Retinal pigment epithelial cell (primary cell): ENCODE data around the gene TRIOBP.

ENCODE experiments used
- DNase-seq: peaks from one replicate; pipeline ENCODE4 v3.0.0-alpha.2; 2010; ENCODE audit warnings: low read depth
- H3K4me3 ChIP-seq: 2 replicates; pipeline ENCODE4 v1.5.1; 2011; ENCODE audit warnings: mild to moderate bottlenecking, low read length, control low read depth, moderate library complexity
- TF ChIP-seq, protein P1 (sequence below): conservative IDR thresholded peaks from 2 replicates; pipeline ENCODE4 v1.5.1; 2011; ENCODE audit warnings: low read depth, low read length, control low read depth, inconsistent platforms

TRIOBP gene

GRCh38 chr22:37757663-37758062, 60.8 kb downstream of the TRIOBP start:
- DNase-seq, result no peak
- TF ChIP-seq, protein P1, sequence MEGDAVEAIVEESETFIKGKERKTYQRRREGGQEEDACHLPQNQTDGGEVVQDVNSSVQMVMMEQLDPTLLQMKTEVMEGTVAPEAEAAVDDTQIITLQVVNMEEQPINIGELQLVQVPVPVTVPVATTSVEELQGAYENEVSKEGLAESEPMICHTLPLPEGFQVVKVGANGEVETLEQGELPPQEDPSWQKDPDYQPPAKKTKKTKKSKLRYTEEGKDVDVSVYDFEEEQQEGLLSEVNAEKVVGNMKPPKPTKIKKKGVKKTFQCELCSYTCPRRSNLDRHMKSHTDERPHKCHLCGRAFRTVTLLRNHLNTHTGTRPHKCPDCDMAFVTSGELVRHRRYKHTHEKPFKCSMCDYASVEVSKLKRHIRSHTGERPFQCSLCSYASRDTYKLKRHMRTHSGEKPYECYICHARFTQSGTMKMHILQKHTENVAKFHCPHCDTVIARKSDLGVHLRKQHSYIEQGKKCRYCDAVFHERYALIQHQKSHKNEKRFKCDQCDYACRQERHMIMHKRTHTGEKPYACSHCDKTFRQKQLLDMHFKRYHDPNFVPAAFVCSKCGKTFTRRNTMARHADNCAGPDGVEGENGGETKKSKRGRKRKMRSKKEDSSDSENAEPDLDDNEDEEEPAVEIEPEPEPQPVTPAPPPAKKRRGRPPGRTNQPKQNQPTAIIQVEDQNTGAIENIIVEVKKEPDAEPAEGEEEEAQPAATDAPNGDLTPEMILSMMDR, result no peak
- H3K4me3 ChIP-seq, result no peak overlapping the region

DNA sequence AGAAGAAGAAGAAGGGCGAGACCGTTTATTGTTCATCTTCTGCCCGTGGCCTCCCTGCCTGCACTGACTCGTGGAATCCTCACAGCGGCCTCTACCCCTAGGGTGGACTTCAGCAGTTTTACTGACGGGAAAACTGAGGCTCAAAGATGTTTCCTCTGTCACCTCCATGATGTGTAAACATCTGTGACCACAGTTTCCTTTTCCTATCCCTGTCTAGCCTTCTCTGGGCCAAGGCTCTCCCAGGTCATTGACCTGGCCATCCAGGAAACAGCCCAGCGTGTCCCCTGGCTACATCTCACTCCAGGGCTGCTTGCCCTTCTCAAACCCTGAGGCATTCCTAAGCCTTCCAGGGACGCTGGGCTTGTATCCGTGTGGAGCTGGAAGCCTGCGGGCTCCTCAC, 61.8 kb downstream of the TRIOBP start:
- H3K4me3 ChIP-seq, result no peak overlapping the region
- TF ChIP-seq, protein P1, result no peak

DNA sequence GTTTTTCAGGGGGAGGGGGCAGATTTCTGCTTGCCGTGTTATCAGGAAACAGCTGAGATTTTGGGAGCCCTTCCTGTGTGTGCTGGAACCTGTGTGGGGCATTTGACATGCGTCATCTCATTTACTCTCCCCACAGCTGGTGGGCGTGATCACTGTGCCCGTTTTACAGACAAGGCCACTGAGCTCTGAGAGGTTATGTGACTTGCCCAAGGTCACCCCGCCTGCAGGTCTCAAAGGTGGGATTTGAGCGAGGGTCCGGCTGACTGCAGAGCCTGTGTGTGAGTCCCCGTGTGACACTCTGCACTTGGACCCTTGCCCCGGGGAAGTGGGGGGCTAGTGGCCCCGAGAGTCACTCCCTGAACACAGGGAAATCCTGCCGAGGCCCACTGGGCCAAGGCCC, 62.4 kb downstream of the TRIOBP start:
- TF ChIP-seq, protein P1, result no peak
- DNase-seq, result no peak
- no peak overlapping the region for H3K4me3 ChIP-seq

More for the DNA sequence above, 61.8 kb downstream of the TRIOBP start:
- DNase-seq, result no peak

DNA sequence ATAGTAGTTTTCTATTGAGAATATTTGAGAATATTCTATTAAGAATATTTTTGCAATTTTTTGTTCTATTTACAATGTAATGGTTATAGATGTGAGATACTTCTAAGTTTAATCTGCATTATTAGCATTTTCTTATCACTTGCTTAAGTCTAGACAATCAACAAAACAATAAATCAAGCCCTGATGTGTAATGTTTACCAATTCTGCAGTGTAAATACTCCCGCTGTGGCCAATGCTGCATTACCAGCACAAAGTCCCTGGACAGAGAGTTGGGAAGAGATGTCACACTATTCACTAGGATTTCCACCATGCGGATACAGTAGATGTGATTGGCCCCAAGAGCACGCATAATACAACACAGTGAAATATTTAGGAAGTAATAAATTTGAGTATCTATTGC, 63.3 kb downstream of the TRIOBP start:
- TF ChIP-seq, protein P1, result no peak
- no peak for DNase-seq

GRCh38 chr22:37762389-37762836, 65.6 kb downstream of the TRIOBP start:
- DNase-seq, result no peak
- no peak overlapping the region for H3K4me3 ChIP-seq
- TF ChIP-seq, protein P1, result no peak

More for the DNA sequence above, 63.3 kb downstream of the TRIOBP start:
- no peak overlapping the region for H3K4me3 ChIP-seq

GRCh38 chr22:37763012-37763411, 66.2 kb downstream of the TRIOBP start:
- no peak overlapping the region for H3K4me3 ChIP-seq
- DNase-seq, result no peak
- TF ChIP-seq, protein P1, result no peak

DNA sequence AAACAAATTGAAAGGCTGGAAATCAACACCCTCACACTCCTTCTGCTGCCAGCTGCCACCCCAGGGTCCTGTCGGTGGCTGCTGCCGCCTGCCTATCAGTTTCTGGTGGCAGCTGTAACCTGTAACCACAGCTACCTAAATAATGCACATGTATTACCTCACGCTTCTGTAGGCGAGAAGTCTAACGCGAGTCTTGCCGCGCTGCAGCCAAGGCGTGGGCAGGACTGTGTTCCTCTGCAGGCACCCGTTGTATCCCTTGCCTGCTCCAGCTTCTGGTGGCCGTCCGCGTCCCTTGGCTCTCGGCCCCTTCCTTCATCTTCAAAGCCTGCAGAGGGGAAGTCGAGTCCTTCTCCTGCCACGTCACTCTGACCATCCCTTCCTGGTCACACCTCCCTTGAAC, 66.8 kb downstream of the TRIOBP start:
- H3K4me3 ChIP-seq, result no peak overlapping the region
- no peak for DNase-seq
- TF ChIP-seq, protein P1, result no peak
